NOMO-1 treated with DMSO at 0.1 percent for 48 hours (cell line): Measurements from ENCODE around the gene CEP126.

Source experiments
- DNase-seq: peaks from one replicate; lab custom pipeline; 2025; ENCODE audit not compliant: unreplicated experiment; lab: John Stamatoyannopoulos, UW

Gene CEP126

DNA sequence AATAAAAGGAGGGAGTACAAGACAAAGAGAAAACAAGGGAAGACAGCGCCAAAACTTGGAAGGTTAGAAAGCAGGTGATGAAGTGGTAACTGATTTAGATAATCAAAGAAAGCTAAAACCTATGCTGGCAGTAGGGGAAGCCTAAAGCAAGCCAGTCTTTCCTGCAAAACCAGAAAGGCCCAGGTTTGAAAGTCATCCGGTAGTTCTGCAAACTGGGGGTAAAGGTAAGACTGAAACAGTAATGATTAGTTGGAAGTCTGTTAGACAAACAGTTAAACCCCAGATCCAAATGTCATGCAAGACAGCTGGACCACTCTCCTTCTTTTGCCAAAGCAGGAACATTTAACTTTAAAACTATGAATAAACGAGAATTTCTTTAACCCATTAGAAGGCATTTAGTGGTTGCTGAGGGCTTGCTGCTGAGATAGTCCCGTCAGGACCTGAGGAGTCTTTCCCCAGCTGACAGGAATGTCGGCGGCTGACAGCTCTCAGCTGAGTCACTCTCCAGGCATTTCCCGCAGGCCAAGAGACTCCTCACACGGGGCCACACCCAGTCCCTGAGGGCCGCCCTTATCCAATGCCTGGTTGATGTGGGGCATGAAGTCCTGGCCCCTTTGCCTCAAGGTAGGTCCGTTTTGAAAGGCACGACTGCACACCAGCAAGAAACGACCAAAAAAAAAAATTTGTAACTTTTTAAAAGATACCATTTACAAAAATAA is 96.1 kb downstream of the CEP126 start:
- no peak for DNase-seq

DNA sequence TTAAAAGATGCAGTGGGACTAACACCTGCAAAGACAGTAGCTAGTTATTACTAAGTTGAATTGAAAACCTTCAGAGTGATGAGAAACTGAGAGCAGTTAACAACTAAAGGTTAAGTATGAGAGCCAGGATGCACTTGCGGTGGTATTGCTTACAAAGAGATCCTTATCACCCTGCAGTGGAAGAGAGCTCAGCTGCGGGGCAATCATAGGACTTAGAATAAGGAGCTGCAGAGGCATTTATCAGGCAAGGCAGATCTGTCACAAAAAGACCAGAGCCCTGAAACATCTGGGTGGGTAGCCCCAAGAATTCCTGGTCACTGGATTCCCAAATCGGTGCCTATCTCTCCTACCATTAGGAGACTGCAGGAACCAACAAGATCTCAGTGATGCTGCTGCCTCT is 98.1 kb downstream of the CEP126 start:
- DNase-seq: no peak

DNA sequence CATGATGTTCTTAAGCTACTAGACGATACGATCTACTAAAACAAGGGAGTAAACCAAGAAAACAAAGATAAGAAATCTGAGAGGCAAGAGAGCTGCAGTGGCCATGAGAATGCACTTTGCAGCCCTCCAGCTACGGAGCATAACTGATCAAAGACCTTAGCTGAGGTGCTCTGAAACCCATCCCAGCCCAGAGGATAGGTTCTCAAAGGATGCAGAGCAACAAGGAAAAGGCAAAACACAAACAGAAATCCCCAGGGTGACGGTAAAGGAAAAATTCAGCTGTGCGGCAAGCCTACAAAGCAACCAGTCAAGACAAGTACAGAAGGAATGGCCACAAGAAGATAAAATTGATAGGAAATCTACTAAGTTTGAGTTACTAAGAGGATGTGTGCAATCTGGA is 99.9 kb downstream of the CEP126 start:
- DNase-seq: no peak

DNA sequence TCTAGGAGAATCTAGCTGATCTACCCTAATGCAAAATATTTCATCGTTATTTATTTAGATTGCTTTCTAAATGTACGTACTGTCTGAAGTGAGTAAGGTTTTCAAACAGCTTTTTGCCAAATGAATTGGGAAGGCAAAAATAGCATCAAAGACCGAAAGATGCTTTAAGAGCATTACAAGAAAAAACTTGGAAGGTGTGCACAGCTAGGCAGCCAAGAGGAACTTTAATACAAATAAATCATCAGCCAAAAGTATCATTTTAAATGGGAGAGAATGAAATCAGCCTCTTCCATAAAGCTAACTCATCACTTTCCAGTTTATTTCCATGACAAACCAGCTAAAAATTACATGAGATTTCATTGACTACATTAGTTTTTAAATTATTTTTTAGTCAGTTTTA is 102.2 kb downstream of the CEP126 start:
- DNase-seq: no peak

DNA sequence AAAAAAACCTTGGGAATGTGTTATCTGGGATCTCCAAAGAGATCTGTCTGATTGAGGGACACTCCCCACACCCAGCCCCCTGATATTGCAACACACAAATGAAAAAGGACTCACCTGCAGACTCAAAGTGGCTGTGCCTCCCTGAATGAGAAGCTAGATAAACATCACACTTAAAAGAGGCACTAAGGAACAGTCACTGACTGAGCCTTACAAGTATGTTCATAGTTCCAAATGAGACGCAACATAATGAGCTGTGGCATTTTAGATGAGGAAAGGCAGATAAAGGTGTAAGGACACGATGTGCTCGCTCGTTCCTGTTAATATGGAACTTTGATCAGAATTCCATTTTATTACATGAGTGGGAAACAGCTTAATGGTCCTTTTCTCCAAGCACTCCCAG is 111.4 kb downstream of the CEP126 start:
- no peak for DNase-seq

DNA sequence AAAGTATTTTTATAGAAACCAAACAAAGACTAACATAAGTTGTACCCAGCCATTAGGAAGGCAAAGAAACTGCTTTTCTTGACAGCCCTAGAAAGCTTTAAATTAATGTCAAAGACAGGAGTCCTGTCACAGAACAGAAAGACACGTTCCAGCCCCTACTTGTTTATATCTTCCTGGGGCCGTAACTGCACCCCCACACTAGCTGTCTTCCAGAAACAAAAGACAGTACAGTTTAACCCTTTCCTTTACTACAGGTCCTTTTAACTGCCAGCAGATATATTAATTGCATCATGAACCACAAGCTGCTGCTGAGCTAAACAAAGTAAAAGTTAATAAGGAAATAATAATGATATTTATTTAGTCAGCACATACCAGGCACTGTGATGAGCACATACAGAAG is 112.1 kb downstream of the CEP126 start:
- DNase-seq: no peak

DNA sequence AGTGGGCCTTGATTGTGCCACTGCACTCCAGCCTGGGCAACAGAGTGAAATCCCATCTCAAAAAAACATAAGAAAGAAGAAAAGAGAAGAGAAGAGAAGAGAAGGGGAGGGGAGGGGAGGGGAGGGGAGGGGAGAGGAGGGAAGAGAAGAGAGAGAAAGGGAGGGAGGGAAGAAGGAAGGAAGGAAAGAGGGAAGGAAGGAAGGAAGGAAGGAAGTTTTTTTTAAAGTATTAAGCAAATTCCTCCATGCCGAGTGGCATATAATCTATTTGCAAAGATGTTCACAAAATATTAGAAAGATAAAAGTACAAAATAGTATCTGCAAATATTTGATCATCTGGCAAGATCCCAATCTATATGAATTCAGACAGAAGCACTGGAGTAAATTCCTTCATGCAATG is 121.9 kb downstream of the CEP126 start:
- DNase-seq: no peak

DNA sequence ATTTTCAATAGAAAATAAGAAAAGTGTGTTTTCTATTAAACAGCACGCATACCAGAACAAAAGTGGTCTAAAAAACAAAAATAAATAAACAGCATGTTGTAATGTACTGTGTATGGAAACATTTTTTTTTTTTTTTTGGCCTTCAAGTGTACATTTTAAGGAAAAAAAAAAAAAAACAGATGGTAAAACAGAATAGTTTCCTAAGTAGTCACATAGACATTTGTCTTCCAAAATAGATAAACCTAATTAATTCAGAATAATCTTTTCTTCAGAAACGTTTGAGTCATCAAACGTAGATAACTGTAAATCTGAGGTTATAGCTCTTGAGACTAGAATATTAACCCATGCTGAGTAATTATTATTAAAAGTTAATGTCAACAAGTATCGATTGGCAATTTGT is 132.0 kb downstream of the CEP126 start:
- DNase-seq: no peak

DNA sequence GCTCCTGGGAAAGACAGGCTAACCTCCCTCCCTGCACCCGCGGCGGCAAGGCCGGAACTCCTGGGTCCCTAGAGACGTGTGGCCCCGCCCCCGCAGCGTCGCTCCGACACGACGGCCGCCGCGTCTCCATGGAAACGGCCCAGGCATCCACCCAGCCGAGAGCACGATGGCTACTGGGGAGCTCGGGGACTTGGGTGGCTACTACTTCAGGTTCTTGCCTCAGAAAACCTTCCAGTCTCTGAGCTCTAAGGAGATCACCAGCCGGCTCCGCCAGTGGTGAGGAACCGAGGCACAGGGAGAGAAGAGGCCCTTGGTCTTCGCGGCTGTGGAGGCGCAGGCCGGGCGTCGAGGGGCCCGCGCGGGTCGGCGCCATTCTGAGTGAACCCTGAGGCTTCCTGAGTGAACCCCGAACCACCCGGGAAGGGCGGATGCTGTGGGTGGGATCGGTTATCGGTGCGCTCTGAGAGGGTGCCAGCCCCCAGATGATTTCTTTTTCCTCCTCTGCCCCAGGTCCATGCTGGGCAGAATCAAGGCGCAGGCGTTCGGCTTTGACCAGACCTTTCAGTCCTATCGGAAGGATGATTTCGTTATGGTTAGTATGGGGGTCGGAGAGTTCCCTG is 132.6 kb downstream of the CEP126 start, which contains the start of gene CFAP300:
Gene CFAP300, plus strand, starts transcription at position 133 of the 620 bp plus-strand sequence. Its CDS starts 34 bp downstream, at position 167.
- no peak for DNase-seq
